Measurements from ENCODE around the gene MGP. TPM values are rescaled to one million over a fixed set of nuclear protein-coding genes. Genes with fewer than 3 reads are reported as not detected.

MGP gene
- total RNA-seq, 1 experiment from 2014 or later: 15.5 TPM

DNA sequence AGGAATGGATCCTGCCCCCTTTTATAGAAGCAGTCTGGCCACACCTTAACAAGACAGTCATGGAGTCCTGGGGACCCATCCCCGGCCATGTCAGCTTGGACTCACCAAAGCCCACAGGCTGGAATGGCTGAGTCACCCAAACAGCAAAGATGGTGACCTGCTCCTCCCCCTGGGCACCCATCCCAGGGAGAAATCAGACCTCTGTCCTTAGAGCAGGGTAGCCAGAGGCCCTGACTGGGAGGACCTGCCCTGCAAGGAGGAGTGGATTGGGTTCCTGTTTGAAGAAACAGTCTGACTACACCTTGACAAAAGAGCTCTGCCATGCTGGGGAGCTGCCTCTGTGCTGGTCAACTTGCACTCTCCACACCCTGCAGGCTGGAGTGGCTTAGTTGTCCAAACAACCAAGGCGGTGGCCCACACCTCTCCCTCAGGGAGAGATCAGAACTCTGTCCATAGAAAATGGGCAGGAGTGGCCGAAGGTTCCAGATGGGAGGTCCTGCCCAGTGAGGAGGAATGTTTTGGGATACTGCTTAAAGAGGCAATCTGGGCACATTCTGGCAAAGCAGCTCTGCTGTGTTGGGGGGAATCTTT is 16.6 kb downstream of the MGP start:
- DNase-seq (ENCODE audit: low read depth): peak; percentile 85

DNA sequence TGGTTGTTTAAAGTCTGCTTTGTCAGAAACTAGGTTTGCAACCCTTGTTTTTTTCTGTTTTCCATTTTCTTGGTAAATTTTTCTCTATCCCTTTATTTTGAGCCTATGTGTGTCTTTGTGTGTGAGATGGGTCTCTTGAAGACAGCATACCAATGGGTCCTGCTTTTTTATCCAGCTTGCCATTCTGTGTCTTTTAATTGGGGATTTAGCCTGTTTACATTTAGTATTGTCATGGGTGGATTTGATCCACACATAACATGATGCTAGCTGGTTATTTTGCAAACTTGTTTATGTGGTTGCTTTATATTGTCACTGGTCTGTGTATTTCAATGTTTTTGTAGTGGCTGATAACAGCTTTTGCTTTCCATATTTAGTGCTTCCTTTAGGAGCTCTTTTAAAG is 25.2 kb downstream of the MGP start:
- no peak for DNase-seq (ENCODE audit: low read depth)

DNA sequence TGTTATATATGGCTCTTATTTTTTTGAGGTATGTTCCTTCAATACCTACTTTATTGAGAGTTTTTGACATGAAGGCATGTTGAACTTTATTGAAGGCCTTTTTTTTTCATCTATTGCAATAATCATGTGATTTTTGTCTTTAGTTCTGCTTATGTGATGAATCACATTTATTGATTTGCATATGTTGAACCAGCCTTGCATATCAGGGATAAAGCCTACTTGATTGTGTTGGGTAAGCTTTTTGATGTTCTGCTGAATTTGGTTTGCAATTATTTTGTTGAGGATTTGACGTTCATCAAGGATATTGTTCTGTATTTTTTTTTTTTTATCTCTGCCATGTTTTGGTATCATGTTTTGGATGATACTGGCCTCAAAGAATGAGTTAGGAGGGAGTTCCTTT is 27.1 kb downstream of the MGP start:
- DNase-seq (ENCODE audit: low read depth): no peak

DNA sequence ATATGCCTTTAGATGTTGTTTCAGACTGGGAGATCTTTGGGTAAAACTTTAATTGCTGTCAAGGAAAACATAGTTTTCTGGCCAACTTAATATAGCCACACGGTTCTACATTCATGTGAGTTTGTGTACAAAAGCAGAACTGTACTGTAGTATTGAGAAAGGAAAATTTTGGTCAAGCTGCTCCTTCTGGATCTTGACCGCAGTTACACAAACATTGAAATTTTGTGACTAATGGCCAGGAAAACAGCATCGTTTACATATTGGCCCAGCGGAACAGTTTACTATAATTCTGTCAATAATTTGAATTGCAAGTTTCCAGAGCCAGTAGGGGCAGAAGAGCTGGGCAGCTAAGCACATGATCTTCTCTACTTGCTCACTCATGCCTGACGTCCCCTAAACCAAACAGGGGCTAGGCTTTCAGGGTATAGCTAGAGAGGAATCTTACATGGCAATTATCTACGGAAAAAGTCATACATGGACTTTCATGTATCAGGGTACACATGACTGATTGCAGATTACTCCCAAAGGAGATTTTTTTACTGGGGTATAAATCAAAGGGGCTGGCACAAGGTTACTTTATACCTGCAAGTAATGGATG is 31.0 kb downstream of the MGP start:
- no peak for DNase-seq (ENCODE audit: low read depth)

DNA sequence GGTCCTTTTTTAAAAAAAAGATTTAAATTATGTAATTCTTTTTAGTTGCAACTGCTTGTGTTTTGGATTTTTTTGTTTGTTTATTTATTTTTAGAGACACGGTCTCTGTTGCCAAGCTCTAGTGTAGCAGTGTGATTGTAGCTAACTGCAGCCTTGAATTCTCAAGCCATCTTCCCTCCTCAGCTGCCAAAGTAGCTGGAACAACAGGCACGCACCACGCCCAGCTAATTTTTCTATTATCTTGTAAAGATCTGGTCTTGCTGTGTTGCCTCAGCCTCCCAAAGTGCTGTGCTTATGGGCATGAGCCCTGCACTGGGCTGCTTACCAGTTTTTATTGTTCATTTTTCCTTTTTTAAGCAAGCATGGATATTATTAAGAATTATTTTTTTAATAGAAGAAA is 31.7 kb downstream of the MGP start:
- DNase-seq (ENCODE audit: low read depth): no peak

DNA sequence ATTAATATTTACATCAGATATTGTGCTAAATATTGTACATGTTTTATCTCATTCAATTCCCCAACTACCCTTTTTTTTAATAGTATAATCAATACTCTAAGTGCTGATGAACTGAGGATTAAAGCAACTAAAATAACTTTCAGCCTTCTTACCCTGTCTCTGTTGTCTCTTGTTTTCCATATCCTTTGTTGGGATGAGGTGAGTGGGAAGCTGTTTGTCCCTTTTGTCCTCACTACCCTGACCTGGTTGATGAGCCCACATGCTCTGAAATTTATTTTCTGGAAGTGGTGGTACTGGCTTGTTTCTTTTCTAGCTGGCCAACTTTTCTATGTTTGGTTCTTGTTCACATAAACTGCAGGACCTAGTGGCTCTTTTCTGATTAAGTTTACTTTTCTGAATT is 32.8 kb downstream of the MGP start:
- DNase-seq (ENCODE audit: low read depth): no peak

DNA sequence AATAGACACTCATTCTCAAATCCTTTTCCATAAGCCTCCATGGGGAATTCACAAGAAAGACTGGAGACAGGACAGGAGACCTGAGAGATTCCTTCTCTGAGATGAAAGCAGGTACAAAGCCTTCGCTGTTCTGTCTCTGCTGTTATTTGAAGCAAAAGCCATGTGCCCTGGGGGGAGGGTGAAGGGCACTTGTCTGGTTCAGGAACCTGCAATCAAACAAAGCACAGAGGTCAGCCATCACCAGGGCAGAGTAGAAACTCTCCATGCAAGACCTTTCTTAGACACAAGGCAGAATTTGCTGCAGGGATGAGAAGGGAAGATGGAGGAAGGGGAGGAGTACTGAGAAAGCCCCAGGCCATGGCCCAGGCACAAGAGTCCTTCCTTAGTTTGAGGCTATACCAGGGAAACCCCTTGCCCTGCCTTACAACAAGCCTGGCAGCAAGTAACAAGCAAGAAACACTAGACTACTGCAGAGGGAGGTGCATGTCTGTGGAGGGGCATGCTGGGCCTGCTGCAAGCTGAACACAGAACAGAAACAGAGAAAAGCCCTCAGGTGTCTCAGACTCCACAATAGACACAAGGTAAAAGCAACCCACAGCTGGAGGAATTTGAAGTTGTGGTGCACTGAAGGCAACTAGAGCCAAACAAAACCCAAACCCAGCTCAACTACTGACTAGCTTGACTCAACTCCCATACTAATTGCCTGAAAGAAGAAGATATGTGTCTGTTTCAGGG is 34.6 kb downstream of the MGP start:
- DNase-seq (ENCODE audit: low read depth): no peak

DNA sequence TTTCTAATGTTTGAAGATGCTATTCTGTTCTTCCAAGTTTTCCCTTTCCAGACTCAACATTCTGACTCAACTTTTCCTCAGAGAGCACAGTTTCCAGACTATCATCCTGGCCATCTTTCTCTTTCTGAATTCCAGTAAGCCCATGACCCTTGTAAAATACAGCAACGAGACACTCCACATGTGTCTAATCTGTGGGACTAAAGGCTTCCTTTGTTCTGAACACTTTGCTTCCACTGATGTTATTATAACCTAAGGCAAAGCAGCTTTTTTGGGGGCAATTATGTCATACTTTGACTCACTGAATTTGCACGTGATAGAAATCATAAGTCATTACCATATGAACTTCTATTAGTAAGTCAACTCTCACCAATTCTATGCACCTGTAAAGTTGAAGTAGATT is 36.0 kb downstream of the MGP start:
- peak; percentile 83 for DNase-seq (ENCODE audit: low read depth)

DNA sequence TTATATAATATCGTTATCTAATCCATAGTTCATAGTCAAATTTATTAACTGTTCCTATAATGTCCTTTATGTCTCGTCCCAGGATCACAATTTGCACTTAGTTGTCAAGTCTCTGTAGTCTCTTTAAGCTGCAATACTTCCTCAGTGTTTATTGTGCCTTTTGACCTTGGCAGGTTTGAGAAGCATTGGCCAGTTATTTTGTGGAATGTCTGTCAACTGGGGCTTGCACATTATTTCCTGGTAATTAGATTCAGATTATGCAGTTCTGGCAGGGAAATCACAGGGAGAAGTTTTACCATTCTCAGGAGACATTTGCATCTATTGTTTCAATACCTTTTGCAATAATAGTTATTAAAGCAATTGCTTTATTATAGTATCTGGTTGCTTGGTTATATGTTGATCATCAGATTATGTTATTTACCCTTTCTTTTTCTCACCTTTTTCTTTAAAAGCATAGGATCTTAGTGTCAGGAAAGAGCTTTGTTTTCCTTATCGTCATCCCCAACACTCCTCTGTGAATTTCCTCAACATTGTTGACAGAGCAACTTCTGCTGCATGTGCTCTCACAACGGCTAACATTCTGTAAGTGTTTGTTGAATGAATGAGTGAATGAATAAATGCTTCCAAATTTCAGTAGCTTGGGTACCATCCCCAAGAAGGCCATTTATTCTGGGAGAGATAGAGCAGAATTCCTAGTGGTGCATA is 38.6 kb downstream of the MGP start:
- DNase-seq (ENCODE audit: low read depth): peak; percentile 64

DNA sequence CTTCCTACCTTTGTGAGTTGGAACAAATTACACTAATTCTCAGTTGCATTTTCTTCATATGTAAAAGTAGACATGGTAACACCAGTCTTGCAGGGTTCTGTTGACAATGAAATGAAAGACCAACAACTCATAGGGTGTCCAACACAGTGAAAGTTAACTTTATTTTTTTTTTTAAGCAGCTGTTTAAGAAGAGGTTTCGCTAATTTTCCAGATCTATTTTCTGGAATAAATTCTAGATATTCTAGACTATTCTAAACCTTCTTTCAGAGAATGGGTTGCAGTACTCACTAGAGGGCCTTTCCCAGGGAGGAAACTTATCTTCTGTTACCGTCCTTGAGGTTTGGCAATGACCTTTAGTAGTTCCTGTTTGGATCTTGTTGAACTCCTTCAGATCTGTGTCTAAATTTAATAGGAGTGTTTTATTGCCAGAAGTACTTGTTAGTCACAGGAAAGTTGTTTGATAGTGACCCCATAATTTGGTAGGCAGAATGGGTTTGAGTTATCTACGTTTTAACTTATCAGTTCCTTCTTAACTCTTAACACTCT is 39.5 kb downstream of the MGP start:
- DNase-seq (ENCODE audit: low read depth): peak; percentile 73

DNA sequence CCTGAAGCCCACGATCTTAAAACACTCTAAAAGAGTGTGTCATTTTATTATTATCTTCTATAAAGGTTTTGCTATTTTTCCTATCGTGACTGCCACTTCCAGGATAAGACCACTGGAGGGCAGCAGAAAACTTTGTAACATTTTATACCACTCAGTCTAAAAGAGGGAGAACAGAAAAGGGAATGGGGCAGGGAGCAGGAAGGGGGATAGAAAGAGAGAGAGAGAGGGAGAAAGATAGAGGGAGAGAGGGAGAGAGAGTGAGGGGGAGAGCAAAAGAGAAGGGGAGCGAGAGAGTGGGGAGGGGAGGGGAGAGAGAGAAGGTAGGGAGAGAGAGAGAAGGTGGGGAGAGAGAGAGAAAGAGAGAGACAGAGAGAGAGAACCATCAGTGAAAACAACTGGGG is 40.3 kb downstream of the MGP start:
- peak; percentile 70 for DNase-seq (ENCODE audit: low read depth)

DNA sequence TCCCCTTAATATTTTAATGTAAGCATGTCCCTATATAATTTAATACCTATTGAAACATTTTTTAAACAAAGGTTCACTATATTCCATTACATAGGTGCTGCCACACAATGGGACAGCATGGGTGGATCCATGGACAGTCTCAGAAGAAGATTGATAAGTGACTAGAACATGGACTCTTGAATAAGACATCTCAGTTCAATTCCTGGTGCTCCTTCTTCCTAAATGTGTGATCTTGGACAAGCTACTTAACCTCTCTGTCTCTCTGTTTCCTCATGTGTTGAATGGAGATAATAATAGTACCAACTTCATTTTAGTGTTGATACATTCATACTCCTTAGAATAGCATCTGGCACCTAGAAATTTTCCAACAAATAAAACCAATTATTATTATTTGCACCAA is 41.3 kb downstream of the MGP start:
- no peak for DNase-seq (ENCODE audit: low read depth)

DNA sequence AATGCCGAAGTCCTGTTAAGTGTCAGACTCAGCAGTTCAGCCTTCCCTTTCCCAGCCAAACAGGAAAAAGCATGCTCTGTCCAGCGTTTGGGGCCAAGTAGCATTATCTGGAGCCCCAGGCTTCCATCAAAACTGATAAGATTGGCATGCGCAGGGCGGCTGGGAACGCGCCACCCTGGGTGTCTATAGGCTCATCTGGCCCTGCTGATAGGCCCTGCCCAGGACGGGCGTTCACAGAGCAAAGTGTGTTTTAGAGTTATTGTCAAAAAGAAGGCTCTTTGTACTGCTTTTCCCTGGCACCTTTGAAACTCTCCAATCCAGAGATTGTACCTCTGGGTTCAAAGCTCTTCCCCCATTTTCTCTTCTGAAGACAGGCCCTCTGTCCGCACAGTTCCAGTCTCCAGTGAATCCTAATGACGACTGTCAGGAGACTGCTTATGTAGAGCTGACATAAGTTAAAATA is 42.2 kb downstream of the MGP start, which contains the start of gene ART4:
ART4 (minus strand) TSS at position 102 of the 463 bp plus-strand sequence. CDS start 413 bp downstream, outside the sequence.
- no peak for DNase-seq (ENCODE audit: low read depth)

DNA sequence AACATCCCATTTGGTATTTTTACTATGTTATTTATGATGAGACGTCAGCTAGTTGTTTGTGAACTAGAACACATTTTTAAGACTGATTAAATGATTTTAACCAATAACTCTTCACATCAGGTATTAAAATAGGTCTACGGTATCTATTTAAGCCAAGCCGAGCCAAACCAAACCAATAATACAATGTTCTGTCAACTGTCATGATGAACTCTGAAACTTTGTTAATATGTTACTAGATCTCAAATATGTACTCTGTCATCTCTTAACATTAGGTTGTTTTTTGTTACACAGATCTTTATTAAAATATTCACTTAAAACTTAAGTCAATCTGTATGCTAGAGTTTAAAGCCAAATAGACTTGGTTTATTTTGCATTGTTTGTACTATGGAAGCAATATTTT is 43.3 kb downstream of the MGP start:
- no peak for DNase-seq (ENCODE audit: low read depth)

DNA sequence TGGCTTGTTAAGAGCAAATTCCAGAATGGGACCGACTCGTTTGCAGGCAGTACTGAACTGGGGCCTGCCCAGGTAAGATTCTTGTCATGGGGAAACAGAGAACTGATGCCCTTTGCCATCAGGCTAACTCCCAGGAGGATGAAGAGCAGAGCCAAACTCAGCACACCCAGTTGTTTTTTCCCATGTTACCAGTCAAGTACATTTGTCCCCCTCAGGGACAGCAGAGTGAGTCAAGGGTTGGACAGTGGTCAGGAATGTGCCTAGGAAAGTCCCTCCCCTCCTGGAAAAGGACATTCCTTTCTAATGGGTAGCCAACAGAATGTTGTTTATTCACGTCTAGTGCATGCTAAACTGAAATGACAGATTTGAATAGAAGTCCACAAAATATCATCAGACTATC is 43.9 kb downstream of the MGP start:
- DNase-seq (ENCODE audit: low read depth): peak; percentile 88

DNA sequence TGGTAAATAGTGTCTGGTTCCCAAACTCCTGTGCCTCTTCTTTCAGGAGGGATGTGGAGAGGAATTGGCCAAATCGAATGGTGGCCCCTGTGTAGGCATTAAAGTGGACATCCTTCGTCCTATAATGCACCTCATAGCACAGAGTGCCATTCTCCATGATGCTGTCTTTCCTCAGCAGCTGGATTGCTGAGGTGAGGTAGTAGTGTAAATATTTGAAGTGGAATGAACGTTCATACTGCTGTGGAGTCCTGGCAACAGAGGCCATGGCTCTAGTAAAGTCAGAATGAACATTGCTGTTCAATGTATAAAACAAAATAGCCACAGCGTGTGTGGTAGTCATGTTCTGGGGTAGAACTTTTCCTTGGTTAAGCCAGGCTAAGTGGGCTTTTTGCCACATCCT is 45.0 kb downstream of the MGP start:
- no peak for DNase-seq (ENCODE audit: low read depth)

DNA sequence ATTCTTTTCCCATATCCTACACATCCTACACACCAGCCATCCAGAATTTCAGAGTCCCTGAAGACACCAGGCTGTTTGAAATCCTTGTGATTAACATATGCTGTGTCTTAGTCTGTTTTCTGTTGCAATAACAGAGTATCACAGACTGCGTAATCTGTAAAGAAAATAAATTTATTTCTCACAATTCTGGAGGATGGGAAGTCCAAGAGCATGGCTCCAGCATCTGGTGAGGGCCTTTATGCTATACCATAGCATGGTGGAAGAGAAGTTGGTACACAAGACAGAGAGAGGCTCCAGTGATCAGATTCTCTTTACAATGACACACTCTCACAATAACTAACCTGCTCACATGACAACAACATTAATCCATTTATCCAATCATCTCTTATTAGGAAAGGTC is 46.4 kb downstream of the MGP start:
- no peak for DNase-seq (ENCODE audit: low read depth)

DNA sequence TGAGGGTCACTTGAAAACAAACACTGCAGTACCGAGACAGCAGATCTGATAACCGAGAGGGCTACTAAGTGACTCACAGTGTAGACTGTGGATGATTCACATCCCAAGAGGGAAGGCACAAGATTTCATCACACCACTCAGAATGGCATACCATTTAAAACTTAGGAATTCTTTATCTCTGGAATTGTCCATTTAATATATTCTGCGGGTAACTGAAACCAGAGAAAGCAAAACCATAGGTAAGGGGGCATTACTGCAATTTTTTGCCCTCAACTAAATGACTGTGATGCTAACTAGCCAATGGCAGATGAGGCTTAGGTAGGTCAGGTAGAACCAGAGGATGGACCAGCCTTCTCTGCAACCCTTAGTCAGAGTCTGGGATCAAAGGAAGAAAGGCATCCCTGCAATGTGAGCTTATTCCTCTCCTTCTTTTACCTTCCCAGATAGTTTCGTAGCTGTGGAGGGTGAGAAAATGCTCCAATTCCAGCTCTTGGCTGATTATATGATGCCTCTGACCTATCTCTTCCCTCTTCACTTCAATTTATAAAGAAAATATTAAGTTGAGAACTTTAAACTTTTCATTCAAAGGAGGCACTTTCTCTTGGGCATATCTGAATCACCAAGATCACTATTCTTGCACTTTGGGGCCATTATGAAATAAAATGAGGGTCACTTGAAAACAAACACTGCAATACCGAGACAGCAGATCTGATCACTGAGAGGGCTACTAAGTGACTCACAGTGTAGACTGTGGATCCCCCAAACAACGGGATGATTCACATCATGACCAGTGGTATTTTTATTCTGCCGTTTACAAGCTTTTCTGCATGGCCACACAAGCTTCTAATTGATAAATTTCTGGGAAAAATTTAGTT is 49.1 kb downstream of the MGP start:
- peak; percentile 90 for DNase-seq (ENCODE audit: low read depth)

DNA sequence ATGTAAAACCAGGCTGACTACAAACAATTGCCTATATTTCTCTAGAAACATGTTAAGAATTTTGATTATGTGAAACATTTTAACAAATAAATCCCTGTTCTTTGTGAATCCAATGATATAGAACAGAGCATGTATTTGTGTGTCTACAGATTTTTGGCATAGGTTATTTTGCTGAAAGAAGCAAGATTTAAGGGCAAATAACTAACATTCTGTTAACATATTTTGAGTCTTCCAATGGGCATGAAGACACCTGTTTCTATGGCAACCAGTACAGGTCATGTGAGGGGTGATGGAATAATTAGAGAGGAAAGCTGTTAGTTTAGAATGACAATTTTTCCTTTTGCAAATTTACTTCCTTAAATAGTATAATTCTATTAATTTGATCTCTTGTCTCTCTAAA is 51.1 kb downstream of the MGP start:
- DNase-seq (ENCODE audit: low read depth): no peak

DNA sequence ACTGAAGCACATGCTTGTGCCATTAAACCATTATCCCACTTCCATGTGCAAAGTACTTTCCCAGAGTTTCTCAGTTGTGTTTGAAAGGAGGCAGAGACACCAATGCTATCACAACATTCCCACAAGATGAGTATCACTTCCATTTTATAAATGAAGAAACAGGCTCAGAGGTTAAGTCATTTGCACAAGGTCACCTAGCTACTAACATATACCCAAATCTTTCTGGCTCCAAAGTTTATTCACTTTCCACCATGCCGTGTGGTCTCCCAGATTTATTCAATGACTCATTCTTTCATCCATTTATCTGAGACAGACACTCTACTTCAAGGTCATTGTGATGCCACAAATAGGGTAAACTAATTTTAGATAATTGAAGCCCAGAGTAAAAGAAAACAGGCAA is 51.7 kb downstream of the MGP start:
- DNase-seq (ENCODE audit: low read depth): peak; percentile 78

DNA sequence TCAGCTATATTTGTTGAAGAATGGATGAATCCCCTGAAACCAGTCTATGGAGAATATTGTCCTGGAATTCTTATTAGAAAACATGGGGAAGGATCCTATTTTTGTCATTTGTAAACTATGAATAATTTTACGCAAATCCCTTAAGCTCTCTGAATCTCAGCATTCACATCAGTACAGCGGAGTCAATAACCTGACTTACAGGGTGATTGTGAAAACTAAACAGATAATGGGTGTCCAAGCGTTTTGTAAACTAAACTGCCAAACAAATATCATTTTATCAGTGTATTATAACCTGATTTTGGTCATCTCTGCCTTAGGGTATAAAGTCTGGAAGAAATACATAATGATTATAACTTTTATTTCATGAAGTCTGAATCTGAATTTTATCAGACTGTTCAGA is 52.3 kb downstream of the MGP start:
- no peak for DNase-seq (ENCODE audit: low read depth)

All from M059J (cell line).